ENCODE measurements around the gene PARD3B.

DNA sequence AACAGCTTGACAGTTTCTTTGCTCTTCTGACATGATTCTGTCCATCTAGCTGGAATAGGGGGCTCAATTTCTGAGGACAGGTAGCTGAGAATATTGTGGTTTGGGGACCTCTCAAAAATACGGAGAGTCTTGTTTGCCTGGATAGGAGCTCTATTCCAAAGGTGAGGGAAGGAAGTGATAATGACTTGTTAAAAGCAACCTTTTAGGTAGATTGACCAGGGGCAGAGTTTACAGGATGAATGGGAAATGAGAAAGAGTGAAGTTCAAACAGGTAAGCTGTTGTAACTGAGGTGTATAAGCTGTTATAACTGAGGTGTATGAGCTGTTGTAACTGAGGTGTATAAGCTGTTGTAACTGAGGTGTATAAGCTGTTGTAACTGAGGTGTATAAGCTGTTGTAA is 25.1 kb downstream of the PARD3B start:
- TF ChIP-seq, protein P1, sequence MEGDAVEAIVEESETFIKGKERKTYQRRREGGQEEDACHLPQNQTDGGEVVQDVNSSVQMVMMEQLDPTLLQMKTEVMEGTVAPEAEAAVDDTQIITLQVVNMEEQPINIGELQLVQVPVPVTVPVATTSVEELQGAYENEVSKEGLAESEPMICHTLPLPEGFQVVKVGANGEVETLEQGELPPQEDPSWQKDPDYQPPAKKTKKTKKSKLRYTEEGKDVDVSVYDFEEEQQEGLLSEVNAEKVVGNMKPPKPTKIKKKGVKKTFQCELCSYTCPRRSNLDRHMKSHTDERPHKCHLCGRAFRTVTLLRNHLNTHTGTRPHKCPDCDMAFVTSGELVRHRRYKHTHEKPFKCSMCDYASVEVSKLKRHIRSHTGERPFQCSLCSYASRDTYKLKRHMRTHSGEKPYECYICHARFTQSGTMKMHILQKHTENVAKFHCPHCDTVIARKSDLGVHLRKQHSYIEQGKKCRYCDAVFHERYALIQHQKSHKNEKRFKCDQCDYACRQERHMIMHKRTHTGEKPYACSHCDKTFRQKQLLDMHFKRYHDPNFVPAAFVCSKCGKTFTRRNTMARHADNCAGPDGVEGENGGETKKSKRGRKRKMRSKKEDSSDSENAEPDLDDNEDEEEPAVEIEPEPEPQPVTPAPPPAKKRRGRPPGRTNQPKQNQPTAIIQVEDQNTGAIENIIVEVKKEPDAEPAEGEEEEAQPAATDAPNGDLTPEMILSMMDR (IDR thresholded peaks at IDR 0.05; ENCODE audit: low read length), result no peak
- no peak for TF ChIP-seq EZH2 (optimal IDR thresholded peaks at IDR 0.05; ENCODE audit: low read depth, low read length)

All from MM.1S (cell line).